Measurements from ENCODE around the gene PGM5.

The PGM5 gene

GRCh38 chr9:68541568-68541967 is 185.2 kb downstream of the PGM5 start:
- no peak for DNase-seq

GRCh38 chr9:68545033-68545705 is 188.8 kb downstream of the PGM5 start:
- DNase-seq, result no peak

- DNase-seq, result no peak
Observed at GRCh38 chr9:68546596-68547390, 190.4 kb downstream of the PGM5 start.

GRCh38 chr9:68547417-68547816 is 191.0 kb downstream of the PGM5 start:
- no peak for DNase-seq

- no peak for DNase-seq
Observed at GRCh38 chr9:68548241-68548640, 191.8 kb downstream of the PGM5 start.

- no peak for DNase-seq
Observed at GRCh38 chr9:68551191-68551590, 194.8 kb downstream of the PGM5 start.

GRCh38 chr9:68552700-68553476 is 196.5 kb downstream of the PGM5 start:
- no peak for DNase-seq

GRCh38 chr9:68555437-68556150 is 199.2 kb downstream of the PGM5 start:
- no peak for DNase-seq

- DNase-seq, result no peak
Observed at GRCh38 chr9:68558545-68558944, 202.1 kb downstream of the PGM5 start.

- DNase-seq, result no peak
Observed at GRCh38 chr9:68560071-68560844, 203.8 kb downstream of the PGM5 start.

GRCh38 chr9:68562461-68562860 is 206.1 kb downstream of the PGM5 start:
- no peak for DNase-seq

- DNase-seq, result no peak
Observed at GRCh38 chr9:68567565-68567964, 211.2 kb downstream of the PGM5 start.

- DNase-seq, result no peak
Observed at GRCh38 chr9:68574150-68574549, 217.7 kb downstream of the PGM5 start.

GRCh38 chr9:68575817-68576216 is 219.4 kb downstream of the PGM5 start:
- no peak for DNase-seq

GRCh38 chr9:68577774-68578591 is 221.6 kb downstream of the PGM5 start:
- no peak for DNase-seq
